ENCODE results near the gene PLXNC1. TPM values are rescaled to one million over a fixed set of nuclear protein-coding genes. Genes with fewer than 3 reads are reported as not detected.

PLXNC1 gene
- total RNA-seq, 1 donor from 2014 or later: 0.17 TPM

- DNase-seq: no peak
Measured at GRCh38 chr12:94162108-94162507, 13.7 kb downstream of the PLXNC1 start.

- no peak for DNase-seq
Measured at GRCh38 chr12:94163850-94164249, 15.5 kb downstream of the PLXNC1 start.

GRCh38 chr12:94165138-94165537, 16.8 kb downstream of the PLXNC1 start:
- no peak for DNase-seq

- DNase-seq: no peak
Measured at GRCh38 chr12:94165670-94166364, 17.4 kb downstream of the PLXNC1 start.

DNA sequence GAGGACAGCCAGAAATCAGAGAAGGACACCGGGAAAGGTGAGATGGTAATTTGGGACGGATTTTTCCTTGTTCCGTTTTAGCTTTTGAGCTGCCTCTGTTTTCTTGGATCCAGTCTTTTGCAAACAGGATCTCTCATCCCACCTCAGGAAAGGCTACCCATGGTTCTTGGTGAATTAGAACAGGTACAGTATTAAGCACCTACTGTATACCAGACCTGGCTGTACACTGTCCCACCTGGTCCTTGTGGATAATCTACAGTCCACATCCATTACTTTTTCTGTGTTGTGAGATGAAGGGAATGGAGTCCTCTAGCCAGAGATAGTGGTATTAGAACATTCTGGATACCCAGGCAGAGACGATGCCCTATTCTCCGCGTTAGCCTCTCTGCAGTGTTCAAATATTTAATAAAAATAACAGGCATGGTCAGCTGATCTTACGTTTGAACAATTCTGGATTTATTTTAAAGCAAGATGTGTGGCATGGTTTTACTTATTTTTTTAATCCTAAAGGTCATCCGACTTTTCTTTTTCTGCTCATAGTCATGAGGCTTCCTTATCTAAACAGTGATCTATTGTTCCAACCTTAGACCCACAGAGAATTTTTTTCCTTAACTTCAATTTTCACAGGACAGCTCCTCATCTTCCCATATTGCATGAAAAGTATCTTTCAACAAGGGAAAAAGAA, 18.8 kb downstream of the PLXNC1 start:
- no peak for DNase-seq

GRCh38 chr12:94167756-94168416, 19.5 kb downstream of the PLXNC1 start:
- DNase-seq: no peak

- no peak for DNase-seq
Measured at GRCh38 chr12:94169495-94169894, 21.1 kb downstream of the PLXNC1 start.

DNA sequence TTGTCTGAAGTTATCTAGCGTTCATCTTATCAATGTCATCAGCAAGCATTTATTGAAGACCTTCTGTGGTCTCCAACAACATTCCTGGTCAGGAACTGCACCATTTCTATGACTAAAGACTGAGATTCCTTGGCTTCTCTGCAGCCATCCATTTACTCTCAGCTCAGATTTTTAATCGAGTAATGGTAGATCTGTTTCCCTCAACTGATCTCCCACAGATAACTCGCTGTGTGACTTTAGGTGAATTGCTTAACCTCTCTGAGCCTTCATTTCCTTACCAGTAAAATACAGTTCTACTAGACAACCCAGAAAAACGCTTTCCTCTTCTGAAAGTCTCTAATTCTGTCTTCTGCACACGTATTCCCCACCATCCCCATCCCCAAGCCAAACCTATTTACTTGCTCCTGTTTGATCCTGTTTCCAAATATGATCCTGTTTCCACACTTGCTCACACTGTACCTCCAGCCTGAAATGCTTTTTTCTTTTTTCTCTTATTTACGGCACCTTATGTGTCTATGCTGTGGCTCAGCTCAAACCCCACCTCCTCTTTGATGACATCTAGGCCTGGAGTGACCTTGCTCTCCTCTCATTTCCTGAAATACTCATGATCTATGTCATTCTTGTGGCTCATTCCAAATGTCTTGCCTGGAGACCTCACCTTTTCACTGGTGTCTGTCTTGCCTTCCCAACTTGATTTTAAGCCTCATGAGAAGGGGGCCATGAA, 21.8 kb downstream of the PLXNC1 start:
- DNase-seq: no peak

DNA sequence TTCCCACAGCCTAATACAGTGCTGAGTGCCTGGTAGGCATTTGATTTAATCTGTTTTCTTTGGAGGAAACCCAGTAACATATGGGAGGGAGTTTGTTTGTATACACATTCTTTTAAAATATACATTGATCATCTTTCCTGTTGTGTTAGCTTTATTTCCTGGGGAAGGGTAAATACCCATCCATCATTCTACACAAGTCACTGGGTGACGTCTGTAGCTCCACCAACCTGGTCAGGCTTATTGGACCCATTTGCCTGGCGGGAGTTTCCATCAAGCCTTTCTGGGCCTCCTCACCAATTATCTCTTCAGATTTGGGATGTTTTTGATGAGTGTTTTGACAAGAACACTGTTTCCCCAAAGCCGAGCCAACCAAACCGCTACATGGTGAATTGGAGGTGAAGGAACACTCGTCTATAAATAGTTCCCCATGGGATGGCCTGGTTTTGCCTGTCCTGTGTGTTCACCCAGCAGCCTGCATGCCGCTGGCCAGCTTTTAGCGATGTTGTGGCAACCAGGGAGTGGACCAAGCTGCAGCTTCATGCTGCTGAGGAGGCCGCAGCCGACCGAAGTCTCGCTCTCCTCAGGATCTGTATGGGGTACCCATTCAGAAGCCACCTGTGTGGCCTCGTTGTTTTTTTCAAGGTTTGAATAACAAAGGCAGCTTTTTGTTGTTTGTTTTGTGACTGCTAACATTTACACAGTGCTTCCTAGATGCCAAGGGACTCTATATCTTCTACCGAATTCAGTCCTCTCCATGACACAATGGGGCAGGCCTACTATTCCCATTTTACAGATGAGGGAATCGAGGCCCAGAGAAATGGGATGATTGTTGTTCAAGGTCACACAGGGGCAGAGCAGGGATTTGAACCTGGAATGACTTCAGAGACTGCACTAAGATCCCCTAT, 22.6 kb downstream of the PLXNC1 start:
- DNase-seq: no peak

- no peak for DNase-seq
Measured at GRCh38 chr12:94171595-94171930, 23.2 kb downstream of the PLXNC1 start.

DNA sequence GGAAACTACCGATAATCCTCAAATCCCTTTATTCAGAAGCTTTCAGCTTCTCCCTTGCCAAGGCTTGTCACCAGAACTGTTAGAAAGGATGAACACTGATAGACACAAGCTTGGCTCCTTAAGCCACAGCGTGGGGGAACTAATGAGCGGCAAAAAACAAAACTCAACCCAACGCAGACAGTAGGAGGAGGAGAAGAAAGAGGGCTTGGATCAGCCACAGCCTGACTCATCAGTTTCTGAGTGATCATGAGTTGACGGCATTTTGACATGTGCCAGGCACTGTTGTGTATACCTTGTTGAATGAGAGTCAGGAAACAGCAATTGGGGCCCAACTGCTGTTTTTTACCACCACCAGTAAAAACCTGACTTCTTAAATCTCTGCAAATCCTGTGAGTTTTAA, 23.7 kb downstream of the PLXNC1 start:
- DNase-seq: no peak

DNA sequence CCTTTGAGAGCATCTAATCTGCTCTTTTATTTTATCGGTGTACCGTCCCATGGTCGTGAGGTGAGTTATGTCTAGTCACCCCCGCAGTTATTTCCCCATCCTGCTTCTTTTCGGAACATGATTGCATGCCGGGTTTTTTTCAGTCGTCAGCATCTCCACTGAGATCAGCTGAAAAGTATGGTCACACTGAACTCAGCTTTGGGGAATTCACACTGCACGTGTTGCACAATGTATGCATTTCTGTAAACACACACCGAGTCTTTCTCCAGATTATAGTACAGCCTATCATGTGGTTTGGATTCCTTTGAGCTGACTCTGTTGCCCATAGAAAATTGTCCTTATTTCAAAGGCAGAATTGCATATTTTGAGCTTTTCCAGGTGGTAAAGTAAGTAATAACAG, 24.6 kb downstream of the PLXNC1 start:
- no peak for DNase-seq

GRCh38 chr12:94173660-94174265, 25.4 kb downstream of the PLXNC1 start:
- DNase-seq: no peak

DNA sequence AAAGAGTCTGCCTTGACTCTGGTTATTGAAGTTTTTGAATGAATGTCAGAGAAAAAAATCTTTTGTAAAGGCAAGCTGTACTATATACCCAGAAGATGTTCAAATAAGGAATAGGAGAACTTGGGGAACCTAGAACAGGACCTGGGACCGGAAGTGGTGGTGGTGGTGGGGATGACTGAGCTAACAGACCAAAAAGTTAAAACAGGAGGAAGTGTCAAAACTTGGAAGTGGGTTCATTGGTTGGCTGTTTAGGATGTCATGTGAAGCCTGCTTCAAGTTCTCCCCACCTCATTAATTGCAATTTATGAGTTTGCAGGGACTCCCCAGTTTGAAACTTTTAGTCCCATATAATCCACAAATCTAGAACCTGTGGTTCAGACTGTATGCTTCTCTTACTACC, 26.2 kb downstream of the PLXNC1 start:
- DNase-seq: no peak

DNA sequence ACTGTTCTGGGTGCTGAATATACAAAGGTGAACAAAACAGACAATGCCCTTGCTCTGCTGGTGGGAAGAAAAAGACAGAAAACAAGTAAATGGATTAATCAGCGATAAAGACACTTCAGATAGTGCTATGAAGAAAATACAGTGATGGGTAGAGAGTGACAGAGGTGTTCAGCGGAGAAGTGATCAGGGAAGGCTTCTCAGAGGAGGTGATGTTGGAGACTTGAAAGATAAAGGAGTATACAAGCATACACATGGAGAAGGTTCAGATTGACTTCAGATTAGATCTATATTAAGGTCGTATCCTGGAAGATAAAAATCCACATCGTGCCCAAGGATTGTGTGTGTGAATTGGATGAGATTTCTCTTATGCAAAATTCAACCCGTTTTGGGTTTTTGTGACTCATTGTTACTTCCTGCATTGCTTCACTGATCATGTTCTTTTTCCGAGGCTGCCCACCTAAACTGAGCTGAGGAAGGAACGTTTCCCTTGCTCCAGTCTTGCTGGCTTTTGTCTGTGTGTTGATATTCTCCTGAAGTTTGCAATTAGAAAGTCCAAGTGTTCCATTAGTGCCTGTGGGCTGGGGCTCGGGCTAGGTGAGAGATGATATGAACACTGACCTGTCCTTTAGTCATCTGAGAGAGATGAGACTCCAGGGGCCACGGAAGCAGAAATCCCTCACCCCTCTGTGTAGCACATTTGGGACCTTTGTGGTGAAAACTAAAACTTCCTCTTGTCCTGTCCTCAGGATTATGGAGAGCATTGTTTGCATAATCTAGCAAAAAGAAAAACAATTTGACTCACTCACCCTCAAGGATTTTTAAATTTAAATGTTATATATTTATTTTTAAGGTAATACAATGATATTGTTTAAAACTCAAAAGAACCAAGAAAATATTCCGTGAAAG, 27.6 kb downstream of the PLXNC1 start:
- no peak for DNase-seq

- no peak for DNase-seq
Measured at GRCh38 chr12:94178054-94178453, 29.7 kb downstream of the PLXNC1 start.

GRCh38 chr12:94178882-94179281, 30.5 kb downstream of the PLXNC1 start:
- DNase-seq: no peak

DNA sequence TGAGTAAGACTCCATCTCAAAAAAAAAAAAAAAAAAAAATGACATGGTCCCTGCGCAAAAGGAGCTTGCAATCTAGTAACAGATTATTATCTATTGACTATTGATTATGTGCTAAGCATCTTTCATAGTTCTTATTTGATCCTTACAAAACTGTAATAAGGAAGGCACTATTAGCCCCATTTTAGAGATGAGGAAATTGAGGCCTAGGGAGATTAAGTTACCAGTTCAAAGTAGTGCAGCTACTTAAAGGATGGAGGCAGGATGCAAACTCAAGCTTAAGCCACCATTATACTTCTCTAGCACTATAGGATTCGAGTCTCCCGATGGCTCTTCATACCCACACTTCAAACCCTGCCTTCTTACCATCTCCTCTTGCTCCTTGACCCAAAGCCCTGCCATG, 31.3 kb downstream of the PLXNC1 start:
- DNase-seq: no peak

DNA sequence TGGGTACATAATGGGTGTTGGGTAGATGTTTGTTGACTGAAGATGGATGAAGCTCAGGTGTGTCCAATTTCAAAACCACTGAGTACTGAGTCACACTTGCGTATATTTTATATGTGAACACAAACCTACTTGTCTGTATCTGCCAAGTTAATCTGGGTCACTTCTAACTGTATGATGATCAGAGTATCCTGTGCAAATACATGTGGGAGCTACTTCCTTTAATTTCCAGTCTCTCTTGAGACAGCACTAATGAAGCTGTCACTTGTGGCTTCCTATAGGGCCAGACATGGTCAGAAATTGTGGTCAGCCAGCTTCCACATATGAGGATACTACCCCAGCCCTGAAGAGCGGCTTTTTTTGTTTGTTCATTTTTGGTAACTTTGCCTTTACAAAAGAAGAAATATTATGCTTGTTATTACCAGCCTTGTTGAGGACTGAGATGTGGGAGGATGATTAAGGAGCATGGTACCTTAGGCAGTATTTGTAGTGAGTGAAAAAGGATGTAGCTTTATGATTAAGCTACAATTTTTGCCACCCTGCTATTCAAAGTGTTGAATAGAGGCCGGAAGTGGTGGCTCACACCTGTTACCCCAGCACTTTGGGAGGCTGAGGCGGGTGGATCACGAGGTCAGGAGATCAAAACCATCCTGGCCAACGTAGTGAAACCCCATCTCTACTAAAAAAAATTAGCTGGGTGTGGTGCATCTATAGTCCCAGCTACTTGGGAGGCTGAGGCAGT, 32.4 kb downstream of the PLXNC1 start:
- no peak for DNase-seq

Measured in dermis blood vessel endothelial cell (primary cell).